22Rv1 (cell line): Measurements from ENCODE around the gene SOX10.

ENCODE experiments used
- ZFX ChIP-seq: fragments of 450-650 bp; IDR thresholded peaks from 2 replicates; pipeline ENCODE4 v1.6.1; 2017; ENCODE audit warnings: antibody characterized with exemption, borderline replicate concordance
- TF ChIP-seq, protein P1 (sequence below): fragments of 450-650 bp; IDR thresholded peaks from 2 replicates; pipeline ENCODE4 v1.5.1; 2017; ENCODE audit warnings: mild to moderate bottlenecking

DNA sequence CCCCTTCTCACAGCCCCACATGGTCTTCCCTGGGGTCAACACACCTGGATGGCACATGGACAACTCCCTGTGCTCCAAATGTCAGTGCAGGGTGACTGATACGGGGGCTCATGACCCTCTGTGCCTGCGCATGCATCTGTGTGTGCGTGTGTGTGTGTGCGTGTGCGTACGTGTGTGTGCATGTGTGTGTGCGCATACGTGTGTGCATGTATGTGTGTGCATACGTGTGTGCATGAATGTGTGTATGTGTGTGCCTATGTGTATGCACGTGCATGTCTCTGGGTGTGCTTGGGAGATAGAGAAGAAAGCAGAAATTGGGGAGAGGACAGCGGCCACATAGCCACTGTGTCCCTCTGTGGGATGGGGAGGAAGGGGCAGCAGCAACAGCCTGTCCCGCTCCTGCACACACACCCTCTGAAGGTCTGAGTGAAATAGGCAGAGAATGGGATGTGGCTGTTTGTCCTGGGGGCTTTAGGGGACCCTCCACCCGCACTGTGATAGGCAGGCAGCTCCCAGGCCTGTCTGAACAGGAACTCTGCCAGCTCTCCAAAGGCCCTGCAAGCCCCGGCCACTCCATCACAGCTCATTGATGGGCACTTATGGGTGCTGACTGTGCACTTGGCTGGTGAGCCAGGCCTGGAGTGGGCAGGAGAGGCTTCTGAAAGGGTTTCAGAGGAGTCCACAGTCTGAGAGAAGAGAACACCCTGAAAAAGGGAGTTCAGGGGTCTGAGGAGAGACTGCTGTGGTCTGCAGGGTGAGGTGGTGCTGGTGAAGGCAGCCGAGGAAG is 44.2 kb upstream of the SOX10 start:
- TF ChIP-seq, protein P1, sequence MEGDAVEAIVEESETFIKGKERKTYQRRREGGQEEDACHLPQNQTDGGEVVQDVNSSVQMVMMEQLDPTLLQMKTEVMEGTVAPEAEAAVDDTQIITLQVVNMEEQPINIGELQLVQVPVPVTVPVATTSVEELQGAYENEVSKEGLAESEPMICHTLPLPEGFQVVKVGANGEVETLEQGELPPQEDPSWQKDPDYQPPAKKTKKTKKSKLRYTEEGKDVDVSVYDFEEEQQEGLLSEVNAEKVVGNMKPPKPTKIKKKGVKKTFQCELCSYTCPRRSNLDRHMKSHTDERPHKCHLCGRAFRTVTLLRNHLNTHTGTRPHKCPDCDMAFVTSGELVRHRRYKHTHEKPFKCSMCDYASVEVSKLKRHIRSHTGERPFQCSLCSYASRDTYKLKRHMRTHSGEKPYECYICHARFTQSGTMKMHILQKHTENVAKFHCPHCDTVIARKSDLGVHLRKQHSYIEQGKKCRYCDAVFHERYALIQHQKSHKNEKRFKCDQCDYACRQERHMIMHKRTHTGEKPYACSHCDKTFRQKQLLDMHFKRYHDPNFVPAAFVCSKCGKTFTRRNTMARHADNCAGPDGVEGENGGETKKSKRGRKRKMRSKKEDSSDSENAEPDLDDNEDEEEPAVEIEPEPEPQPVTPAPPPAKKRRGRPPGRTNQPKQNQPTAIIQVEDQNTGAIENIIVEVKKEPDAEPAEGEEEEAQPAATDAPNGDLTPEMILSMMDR: no peak
- no peak for TF ChIP-seq ZFX
